Suprapubic skin (tissue), 4 donors: Measurements from ENCODE around the gene AXDND1. TPM values are rescaled to one million over a fixed set of nuclear protein-coding genes. Genes with fewer than 3 reads are reported as not detected.
A peak's percentile ranks its signal among the peaks of the same experiment; 100 is the strongest.

Experiments
- DNase-seq, 2 donors: peaks; one replicate each; pipeline ENCODE4 v3.0.0-alpha.2; 2019; ENCODE audit warnings: low spot score in 2 of 2
- H3K27ac ChIP-seq: fragments of 200-600 bp; sonication (generic); one replicate; pipeline ENCODE4 v1.5.1; 2019
- H3K27me3 ChIP-seq: fragments of 200-600 bp; sonication (generic); one replicate; pipeline ENCODE4 v1.5.1; 2019
- H3K36me3 ChIP-seq: fragments of 200-600 bp; sonication (generic); one replicate; pipeline ENCODE4 v1.5.1; 2019
- H3K4me1 ChIP-seq: fragments of 200-600 bp; sonication (generic); one replicate; pipeline ENCODE4 v1.5.1; 2019
- H3K4me3 ChIP-seq: fragments of 200-600 bp; sonication (generic); one replicate; pipeline ENCODE4 v1.5.1; 2019; ENCODE audit warnings: mild to moderate bottlenecking
- H3K9me3 ChIP-seq: fragments of 200-600 bp; sonication (generic); one replicate; pipeline ENCODE4 v1.5.1; 2019
- CTCF ChIP-seq, 2 donors: fragments of 200-600 bp in 1 of 2; fragments of 450-650 bp in 1 of 2; sonication (generic) in 1 of 2; IDR thresholded peaks; one replicate each; pipeline ENCODE4 v1.5.1; 2016 to 2019; ENCODE audit warnings: antibody characterized with exemption in 2 of 2, mild to moderate bottlenecking in 1 of 2, moderate library complexity in 1 of 2
- EP300 ChIP-seq: sonication (generic); formaldehyde crosslinking; IDR thresholded peaks from one replicate; pipeline ENCODE4 v1.6.1; 2017; ENCODE audit warnings: antibody characterized with exemption
- POLR2A ChIP-seq, 2 donors: fragments of 450-650 bp; IDR thresholded peaks; one replicate each; pipeline ENCODE4 v1.6.1; 2017; ENCODE audit warnings: antibody characterized with exemption in 2 of 2, mild to moderate bottlenecking in 2 of 2, moderate library complexity in 2 of 2
- POLR2AphosphoS5 ChIP-seq, 3 donors: sonication (generic); formaldehyde crosslinking; IDR thresholded peaks; one replicate each; pipeline ENCODE4 v1.6.1; 2017; ENCODE audit warnings: antibody characterized with exemption in 3 of 3
- whole genome bisulfite sequencing: methylation state at CpG from one replicate; pipeline ENCODE4 v1.1.5; 2018; 5-methylcytosine and 5-hydroxymethylcytosine counted together
- total RNA-seq, 4 donors: library from RNA; depleted of rRNA; stranded (reverse); fragments of >200 nt; gene quantifications; one replicate each; pipeline ENCODE4 v1.1.0, GENCODE V29; 2016

AXDND1 gene
- total RNA-seq, 4 donors from 2014 or later, result 1.3 TPM; not detected in 3

- no peak for DNase-seq
- Histone ChIP-seq H3K4me1 (no peaks in the 10 kb centered on the region), H3K27ac (no peak overlapping the region), H3K36me3 (no peaks in the 10 kb centered on the region), H3K9me3 (no peaks in the 10 kb centered on the region), H3K4me3 (no peak overlapping the region), H3K27me3 (no peaks in the 10 kb centered on the region)
- 95% methylated on average over 2 of the region's 2 CpGs for WGBS
- TF ChIP-seq EP300 (no peak), POLR2AphosphoS5 (IDR thresholded peaks at IDR 0.05) (no peak), POLR2A (IDR thresholded peaks at IDR 0.05) (no peak), CTCF (IDR thresholded peaks at IDR 0.05) (no peak)
Measured at GRCh38 chr1:179549368-179549700, 183.6 kb downstream of the AXDND1 start.

GRCh38 chr1:179550746-179551682 lies 185.2 kb downstream of the AXDND1 start:
- no peaks in the 10 kb centered on the region for H3K27me3 ChIP-seq
- no peak overlapping the region for H3K27ac ChIP-seq
- no peak for TF ChIP-seq POLR2A (IDR thresholded peaks at IDR 0.05)
- no peak for TF ChIP-seq POLR2AphosphoS5 (IDR thresholded peaks at IDR 0.05)
- no peak for TF ChIP-seq CTCF (IDR thresholded peaks at IDR 0.05)
- TF ChIP-seq EP300, result no peak
- no peaks in the 10 kb centered on the region for H3K9me3 ChIP-seq
- no peak overlapping the region for H3K4me3 ChIP-seq
- DNase-seq, result no peak
- 44% methylated on average over 9 of the region's 9 CpGs for WGBS
- no peaks in the 10 kb centered on the region for H3K36me3 ChIP-seq
- no peaks in the 10 kb centered on the region for H3K4me1 ChIP-seq

GRCh38 chr1:179554427-179554826 lies 188.7 kb downstream of the AXDND1 start:
- H3K36me3 ChIP-seq, result no peaks in the 10 kb centered on the region
- no peaks in the 10 kb centered on the region for H3K27me3 ChIP-seq
- no peaks in the 10 kb centered on the region for H3K9me3 ChIP-seq
- TF ChIP-seq POLR2AphosphoS5 (IDR thresholded peaks at IDR 0.05), result no peak
- TF ChIP-seq POLR2A (IDR thresholded peaks at IDR 0.05), result no peak
- TF ChIP-seq EP300, result no peak
- TF ChIP-seq CTCF (IDR thresholded peaks at IDR 0.05), result no peak
- no peak overlapping the region for H3K4me3 ChIP-seq
- H3K4me1 ChIP-seq, result no peaks in the 10 kb centered on the region
- H3K27ac ChIP-seq, result no peak overlapping the region
- no peak for DNase-seq

- 97% methylated on average over 1 of the region's 1 CpG for WGBS
- Histone ChIP-seq H3K4me3 (no peak overlapping the region), H3K9me3 (no peaks in the 10 kb centered on the region), H3K27ac (no peak overlapping the region), H3K27me3 (no peaks in the 10 kb centered on the region), H3K4me1 (no peaks in the 10 kb centered on the region), H3K36me3 (no peaks in the 10 kb centered on the region)
- TF ChIP-seq POLR2AphosphoS5 (IDR thresholded peaks at IDR 0.05) (no peak), POLR2A (IDR thresholded peaks at IDR 0.05) (no peak), EP300 (no peak), CTCF (IDR thresholded peaks at IDR 0.05) (no peak)
- no peak for DNase-seq
Measured at GRCh38 chr1:179558078-179558477, 192.3 kb downstream of the AXDND1 start.

- Histone ChIP-seq H3K4me3 (peak within 1 kb of the TSS; percentile 31), H3K27me3 (peaks cover 54% of the 10 kb centered on the region), H3K9me3 (no peaks in the 10 kb centered on the region), H3K36me3 (no peaks in the 10 kb centered on the region), H3K27ac (no peak within 1 kb of the TSS), H3K4me1 (peaks cover 9% of the 10 kb centered on the region)
- TF ChIP-seq CTCF (IDR thresholded peaks at IDR 0.05) (no peak), POLR2A (IDR thresholded peaks at IDR 0.05) (no peak), EP300 (no peak), POLR2AphosphoS5 (IDR thresholded peaks at IDR 0.05) (no peak)
- whole genome bisulfite sequencing, result 8% methylated on average over 25 of the region's 77 CpGs
- DNase-seq, result no peak
Measured at GRCh38 chr1:179575497-179576314, 209.9 kb downstream of the AXDND1 start, which contains the start of gene NPHS2. Gene NPHS2 (minus strand): TSS chr1:179575948. CDS start chr1:179575864, 84 bp downstream.
